ENCODE measurements around the gene OR2J2.

OR2J2 gene

GRCh38 chr6:29147074-29147473 lies 23.6 kb upstream of the OR2J2 start:
- no peak for TF ChIP-seq CTCF (IDR thresholded peaks at IDR 0.05)

GRCh38 chr6:29153083-29153482 lies 17.6 kb upstream of the OR2J2 start:
- TF ChIP-seq CTCF (IDR thresholded peaks at IDR 0.05): no peak

GRCh38 chr6:29171736-29172135 lies 1.0 kb downstream of the OR2J2 start:
- TF ChIP-seq CTCF (IDR thresholded peaks at IDR 0.05): no peak

- TF ChIP-seq CTCF (IDR thresholded peaks at IDR 0.05): no peak
Measured at GRCh38 chr6:29183594-29183993, 12.9 kb downstream of the OR2J2 start.

- TF ChIP-seq CTCF (IDR thresholded peaks at IDR 0.05): no peak
Measured at GRCh38 chr6:29200767-29201662, 30.3 kb downstream of the OR2J2 start.

GRCh38 chr6:29201966-29202365 lies 31.3 kb downstream of the OR2J2 start:
- TF ChIP-seq CTCF (IDR thresholded peaks at IDR 0.05): no peak

- no peak for TF ChIP-seq CTCF (IDR thresholded peaks at IDR 0.05)
Measured at GRCh38 chr6:29211488-29211887, 40.8 kb downstream of the OR2J2 start.
